ENCODE data around the gene GPR45. TPM values are rescaled to one million over a fixed set of nuclear protein-coding genes. Genes with fewer than 3 reads are reported as not detected.

The GPR45 gene, protein sequence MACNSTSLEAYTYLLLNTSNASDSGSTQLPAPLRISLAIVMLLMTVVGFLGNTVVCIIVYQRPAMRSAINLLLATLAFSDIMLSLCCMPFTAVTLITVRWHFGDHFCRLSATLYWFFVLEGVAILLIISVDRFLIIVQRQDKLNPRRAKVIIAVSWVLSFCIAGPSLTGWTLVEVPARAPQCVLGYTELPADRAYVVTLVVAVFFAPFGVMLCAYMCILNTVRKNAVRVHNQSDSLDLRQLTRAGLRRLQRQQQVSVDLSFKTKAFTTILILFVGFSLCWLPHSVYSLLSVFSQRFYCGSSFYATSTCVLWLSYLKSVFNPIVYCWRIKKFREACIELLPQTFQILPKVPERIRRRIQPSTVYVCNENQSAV
- 0.21 and 0.23 TPM in 2 replicates for total RNA-seq (2014; rRNA removed; shearing (Covaris generic))
- 0.26 TPM in 1 of 2 replicates, not detected in the other for polyA plus RNA-seq (2016; fragmentation: Nextera tagmentation; extraction: Ambion mirVana)
- long read RNA-seq = 0 reads

- DNase-seq (ENCODE audit: low spot score) = no peak
- no peak within 1 kb of the TSS for H3K4me3 Mint-ChIP-seq
- no peaks in the 10 kb centered on the region for H3K9me2 ChIP-seq (ENCODE audit: insufficient read depth)
- 0 out of 2 replicates have a peak, but pooled peaks cover 5% of the 10 kb centered on the region for H3K27me3 ChIP-seq (ENCODE audit: insufficient read depth)
- peaks cover 9% of the 10 kb centered on the region for H3K27me3 Mint-ChIP-seq (ENCODE audit: insufficient read depth, low read depth, poor library complexity)
- peaks cover 5% of the 10 kb centered on the region; the same call in 1 of the 2 replicates for H3K4me1 ChIP-seq (ENCODE audit: insufficient read depth)
- peaks cover 15% of the 10 kb centered on the region for H3K4me1 Mint-ChIP-seq
- H3K4me2 ChIP-seq = no peak within 1 kb of the TSS
- H3K27ac Mint-ChIP-seq = no peak within 1 kb of the TSS
- H3K36me3 ChIP-seq (ENCODE audit: insufficient read depth) = no peaks in the 10 kb centered on the region
- no peak within 1 kb of the TSS for H2AFZ ChIP-seq
- no peak for ATAC-seq
- H3K9me3 Mint-ChIP-seq = no peaks in the 10 kb centered on the region; the same call in 1 of the 3 replicates
- no peaks in the 10 kb centered on the region for H3K79me2 ChIP-seq (replicated peaks; ENCODE audit: insufficient read depth)
- H3F3A ChIP-seq (replicated peaks; ENCODE audit: low read depth) = no peaks in the 10 kb centered on the region
- no peak within 1 kb of the TSS for H3K27ac ChIP-seq (ENCODE audit: low read depth)
- no peak for TF ChIP-seq ZNF331 (CRISPR knock-in tag; IDR thresholded peaks at IDR 0.05; ENCODE audit: low read depth)
- TF ChIP-seq POLR2AphosphoS5 (IDR thresholded peaks at IDR 0.05; ENCODE audit: low read depth) = no peak
- no peak for TF ChIP-seq EZH2 (IDR thresholded peaks at IDR 0.05; ENCODE audit: low read depth, unreplicated experiment)
- no peak for TF ChIP-seq ETS1 (IDR thresholded peaks at IDR 0.05)
- TF ChIP-seq, protein P1, sequence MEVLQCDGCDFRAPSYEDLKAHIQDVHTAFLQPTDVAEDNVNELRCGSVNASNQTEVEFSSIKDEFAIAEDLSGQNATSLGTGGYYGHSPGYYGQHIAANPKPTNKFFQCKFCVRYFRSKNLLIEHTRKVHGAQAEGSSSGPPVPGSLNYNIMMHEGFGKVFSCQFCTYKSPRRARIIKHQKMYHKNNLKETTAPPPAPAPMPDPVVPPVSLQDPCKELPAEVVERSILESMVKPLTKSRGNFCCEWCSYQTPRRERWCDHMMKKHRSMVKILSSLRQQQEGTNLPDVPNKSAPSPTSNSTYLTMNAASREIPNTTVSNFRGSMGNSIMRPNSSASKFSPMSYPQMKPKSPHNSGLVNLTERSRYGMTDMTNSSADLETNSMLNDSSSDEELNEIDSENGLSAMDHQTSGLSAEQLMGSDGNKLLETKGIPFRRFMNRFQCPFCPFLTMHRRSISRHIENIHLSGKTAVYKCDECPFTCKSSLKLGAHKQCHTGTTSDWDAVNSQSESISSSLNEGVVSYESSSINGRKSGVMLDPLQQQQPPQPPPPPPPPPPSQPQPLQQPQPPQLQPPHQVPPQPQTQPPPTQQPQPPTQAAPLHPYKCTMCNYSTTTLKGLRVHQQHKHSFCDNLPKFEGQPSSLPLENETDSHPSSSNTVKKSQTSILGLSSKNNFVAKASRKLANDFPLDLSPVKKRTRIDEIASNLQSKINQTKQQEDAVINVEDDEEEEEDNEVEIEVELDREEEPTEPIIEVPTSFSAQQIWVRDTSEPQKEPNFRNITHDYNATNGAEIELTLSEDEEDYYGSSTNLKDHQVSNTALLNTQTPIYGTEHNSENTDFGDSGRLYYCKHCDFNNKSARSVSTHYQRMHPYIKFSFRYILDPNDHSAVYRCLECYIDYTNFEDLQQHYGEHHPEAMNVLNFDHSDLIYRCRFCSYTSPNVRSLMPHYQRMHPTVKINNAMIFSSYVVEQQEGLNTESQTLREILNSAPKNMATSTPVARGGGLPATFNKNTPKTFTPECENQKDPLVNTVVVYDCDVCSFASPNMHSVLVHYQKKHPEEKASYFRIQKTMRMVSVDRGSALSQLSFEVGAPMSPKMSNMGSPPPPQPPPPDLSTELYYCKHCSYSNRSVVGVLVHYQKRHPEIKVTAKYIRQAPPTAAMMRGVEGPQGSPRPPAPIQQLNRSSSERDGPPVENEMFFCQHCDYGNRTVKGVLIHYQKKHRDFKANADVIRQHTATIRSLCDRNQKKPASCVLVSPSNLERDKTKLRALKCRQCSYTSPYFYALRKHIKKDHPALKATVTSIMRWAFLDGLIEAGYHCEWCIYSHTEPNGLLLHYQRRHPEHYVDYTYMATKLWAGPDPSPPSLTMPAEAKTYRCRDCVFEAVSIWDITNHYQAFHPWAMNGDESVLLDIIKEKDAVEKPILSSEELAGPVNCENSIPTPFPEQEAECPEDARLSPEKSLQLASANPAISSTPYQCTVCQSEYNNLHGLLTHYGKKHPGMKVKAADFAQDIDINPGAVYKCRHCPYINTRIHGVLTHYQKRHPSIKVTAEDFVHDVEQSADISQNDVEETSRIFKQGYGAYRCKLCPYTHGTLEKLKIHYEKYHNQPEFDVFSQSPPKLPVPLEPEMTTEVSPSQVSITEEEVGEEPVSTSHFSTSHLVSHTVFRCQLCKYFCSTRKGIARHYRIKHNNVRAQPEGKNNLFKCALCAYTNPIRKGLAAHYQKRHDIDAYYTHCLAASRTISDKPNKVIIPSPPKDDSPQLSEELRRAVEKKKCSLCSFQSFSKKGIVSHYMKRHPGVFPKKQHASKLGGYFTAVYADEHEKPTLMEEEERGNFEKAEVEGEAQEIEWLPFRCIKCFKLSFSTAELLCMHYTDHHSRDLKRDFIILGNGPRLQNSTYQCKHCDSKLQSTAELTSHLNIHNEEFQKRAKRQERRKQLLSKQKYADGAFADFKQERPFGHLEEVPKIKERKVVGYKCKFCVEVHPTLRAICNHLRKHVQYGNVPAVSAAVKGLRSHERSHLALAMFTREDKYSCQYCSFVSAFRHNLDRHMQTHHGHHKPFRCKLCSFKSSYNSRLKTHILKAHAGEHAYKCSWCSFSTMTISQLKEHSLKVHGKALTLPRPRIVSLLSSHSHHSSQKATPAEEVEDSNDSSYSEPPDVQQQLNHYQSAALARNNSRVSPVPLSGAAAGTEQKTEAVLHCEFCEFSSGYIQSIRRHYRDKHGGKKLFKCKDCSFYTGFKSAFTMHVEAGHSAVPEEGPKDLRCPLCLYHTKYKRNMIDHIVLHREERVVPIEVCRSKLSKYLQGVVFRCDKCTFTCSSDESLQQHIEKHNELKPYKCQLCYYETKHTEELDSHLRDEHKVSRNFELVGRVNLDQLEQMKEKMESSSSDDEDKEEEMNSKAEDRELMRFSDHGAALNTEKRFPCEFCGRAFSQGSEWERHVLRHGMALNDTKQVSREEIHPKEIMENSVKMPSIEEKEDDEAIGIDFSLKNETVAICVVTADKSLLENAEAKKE (CRISPR knock-in tag; IDR thresholded peaks at IDR 0.05) = no peak
- no peak for TF ChIP-seq EZH2phosphoT487 (IDR thresholded peaks at IDR 0.05; ENCODE audit: unreplicated experiment)
- TF ChIP-seq CREB1 (CRISPR knock-in tag; IDR thresholded peaks at IDR 0.05; ENCODE audit: low read depth) = no peak
- TF ChIP-seq ZNF114 (CRISPR knock-in tag; IDR thresholded peaks at IDR 0.05) = no peak
- TF ChIP-seq, protein P2, sequence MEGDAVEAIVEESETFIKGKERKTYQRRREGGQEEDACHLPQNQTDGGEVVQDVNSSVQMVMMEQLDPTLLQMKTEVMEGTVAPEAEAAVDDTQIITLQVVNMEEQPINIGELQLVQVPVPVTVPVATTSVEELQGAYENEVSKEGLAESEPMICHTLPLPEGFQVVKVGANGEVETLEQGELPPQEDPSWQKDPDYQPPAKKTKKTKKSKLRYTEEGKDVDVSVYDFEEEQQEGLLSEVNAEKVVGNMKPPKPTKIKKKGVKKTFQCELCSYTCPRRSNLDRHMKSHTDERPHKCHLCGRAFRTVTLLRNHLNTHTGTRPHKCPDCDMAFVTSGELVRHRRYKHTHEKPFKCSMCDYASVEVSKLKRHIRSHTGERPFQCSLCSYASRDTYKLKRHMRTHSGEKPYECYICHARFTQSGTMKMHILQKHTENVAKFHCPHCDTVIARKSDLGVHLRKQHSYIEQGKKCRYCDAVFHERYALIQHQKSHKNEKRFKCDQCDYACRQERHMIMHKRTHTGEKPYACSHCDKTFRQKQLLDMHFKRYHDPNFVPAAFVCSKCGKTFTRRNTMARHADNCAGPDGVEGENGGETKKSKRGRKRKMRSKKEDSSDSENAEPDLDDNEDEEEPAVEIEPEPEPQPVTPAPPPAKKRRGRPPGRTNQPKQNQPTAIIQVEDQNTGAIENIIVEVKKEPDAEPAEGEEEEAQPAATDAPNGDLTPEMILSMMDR (conservative IDR thresholded peaks at IDR 0.05; ENCODE audit: low read depth in 2 of 2) = no peak
- no peak for TF ChIP-seq REST (IDR thresholded peaks at IDR 0.05; ENCODE audit: unreplicated experiment)
- no peak for TF ChIP-seq STAT1 (IDR thresholded peaks at IDR 0.05; ENCODE audit: unreplicated experiment)
- no peak for TF ChIP-seq JUNB (IDR thresholded peaks at IDR 0.05; ENCODE audit: unreplicated experiment)
- TF ChIP-seq NANOG (IDR thresholded peaks at IDR 0.05; ENCODE audit: borderline replicate concordance) = no peak
- H4K20me1 ChIP-seq (replicated peaks; ENCODE audit: insufficient read depth) = no peaks in the 10 kb centered on the region
- H3K36me3 Mint-ChIP-seq (ENCODE audit: low read depth) = no peaks in the 10 kb centered on the region; the same call in 2 of the 3 replicates
- no peak within 1 kb of the TSS for H3K4me3 ChIP-seq
Observed at GRCh38 chr2:105241443-105241842, at the start of gene GPR45. Gene GPR45 (plus strand): TSS chr2:105241743. CDS start chr2:105241859, 116 bp downstream.

Measured in GM23338 (cell line).